ENCODE results near the gene FHIT. TPM values are rescaled to one million over a fixed set of nuclear protein-coding genes. Genes with fewer than 3 reads are reported as not detected.
"Not testable (repeated sequence)": the region's sequence is repeated elsewhere in the genome, so short reads cannot be mapped to it uniquely, and the experiment has no call there.

Gene FHIT
- total RNA-seq, 4 donors from 2014 or later, result 0.72 to 5.2 (median 2.1) TPM

- in situ Hi-C loops (cut with MboI; ENCODE audit: low sequenced_read_pairs in 4 of 4), result no loop called here
- TF ChIP-seq POLR2A (IDR thresholded peaks at IDR 0.05) (no peak), CTCF (IDR thresholded peaks at IDR 0.05 in 4 of 5, conservative IDR thresholded peaks at IDR 0.05 in 1 of 5) (no peak)
- Histone ChIP-seq H3K9me3 (no peaks in the 10 kb centered on the region), H3K4me1 (no peaks in the 10 kb centered on the region), H3K36me3 (no peaks in the 10 kb centered on the region), H3K27me3 (no peaks in the 10 kb centered on the region), H3K27ac (no peak overlapping the region), H3K4me3 (no peak overlapping the region)
- intact Hi-C loops (cut with DNase I; ENCODE audit: low total_unique reads), result loop anchor here (10.0 kb wide), 1 partner anchor 63 kb away; no protein-coding TSS in a partner anchor
- no peak for DNase-seq
- ATAC-seq, result no peak
These were observed 29.4 kb downstream of the FHIT start for GRCh38 chr3:61221759-61222362.

DNA sequence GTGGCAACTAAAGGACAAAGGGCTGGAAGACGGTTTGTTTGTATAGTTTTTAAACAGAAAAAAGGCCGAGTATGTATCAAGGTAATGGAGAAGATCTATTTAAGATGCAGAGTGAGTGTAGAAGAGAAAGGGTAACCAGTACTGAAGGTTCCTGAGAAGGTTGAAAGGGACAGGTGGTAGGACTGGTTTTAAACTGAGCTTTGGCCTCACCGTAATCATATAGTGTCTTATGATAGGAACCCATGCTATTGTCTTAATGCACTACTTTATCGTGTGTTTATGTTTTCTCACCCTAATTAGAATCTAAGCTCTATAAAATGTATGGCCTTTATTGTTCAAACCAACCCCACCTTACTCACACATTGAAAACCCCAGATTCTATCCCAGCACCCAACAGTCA, 32.7 kb downstream of the FHIT start:
- no peak for ATAC-seq
- H3K4me1 ChIP-seq, result no peaks in the 10 kb centered on the region
- intact Hi-C loops (cut with DNase I; ENCODE audit: low total_unique reads) (no loop called here), in situ Hi-C loops (cut with MboI; ENCODE audit: low sequenced_read_pairs in 4 of 4) (no loop called here)
- DNase-seq, result no peak
- H3K27me3 ChIP-seq, result no peaks in the 10 kb centered on the region
- H3K9me3 ChIP-seq, result no peaks in the 10 kb centered on the region
- TF ChIP-seq POLR2A (IDR thresholded peaks at IDR 0.05), result no peak
- TF ChIP-seq CTCF (IDR thresholded peaks at IDR 0.05 in 4 of 5, conservative IDR thresholded peaks at IDR 0.05 in 1 of 5), result no peak
- H3K27ac ChIP-seq, result no peak overlapping the region
- no peaks in the 10 kb centered on the region for H3K36me3 ChIP-seq
- no peak overlapping the region for H3K4me3 ChIP-seq

GRCh38 chr3:61216171-61216570, 35.1 kb downstream of the FHIT start:
- ATAC-seq; in situ Hi-C loops (cut with MboI; ENCODE audit: low sequenced_read_pairs in 4 of 4); DNase-seq; H3K4me1 ChIP-seq; H3K4me3 ChIP-seq; H3K36me3 ChIP-seq; H3K27ac ChIP-seq; H3K9me3 ChIP-seq; H3K27me3 ChIP-seq; intact Hi-C loops (cut with DNase I; ENCODE audit: low total_unique reads): not testable (repeated sequence)

- Histone ChIP-seq H3K36me3 (no peaks in the 10 kb centered on the region), H3K9me3 (no peaks in the 10 kb centered on the region), H3K4me1 (no peaks in the 10 kb centered on the region), H3K27ac (no peak overlapping the region), H3K27me3 (no peaks in the 10 kb centered on the region), H3K4me3 (no peak overlapping the region)
- DNase-seq (no peak), ATAC-seq (no peak)
- in situ Hi-C loops (cut with MboI; ENCODE audit: low sequenced_read_pairs in 4 of 4) (no loop called here), intact Hi-C loops (cut with DNase I; ENCODE audit: low total_unique reads) (no loop called here)
- TF ChIP-seq CTCF (IDR thresholded peaks at IDR 0.05 in 4 of 5, conservative IDR thresholded peaks at IDR 0.05 in 1 of 5) (no peak), POLR2A (IDR thresholded peaks at IDR 0.05) (no peak)
These were observed 49.2 kb downstream of the FHIT start for GRCh38 chr3:61202086-61202485.

DNA sequence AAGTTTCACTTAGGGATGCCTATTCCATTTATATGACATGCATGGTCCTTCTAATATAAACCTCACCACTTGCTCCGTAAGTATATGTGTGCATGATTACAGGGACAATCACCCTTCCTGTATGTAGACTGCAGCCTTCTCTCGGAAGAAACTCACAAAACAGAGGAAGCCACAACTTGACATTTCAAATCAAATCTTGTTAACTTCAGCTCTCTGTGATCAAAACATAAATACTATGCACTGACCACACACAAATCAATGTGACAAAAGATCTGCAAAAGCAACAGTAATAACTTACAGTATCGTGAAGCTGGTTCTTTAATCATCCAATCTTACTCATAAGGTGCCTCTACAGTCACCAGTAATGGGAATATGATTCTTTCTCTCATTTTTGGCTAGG, 50.2 kb downstream of the FHIT start:
- no peak for TF ChIP-seq POLR2A (IDR thresholded peaks at IDR 0.05)
- TF ChIP-seq CTCF (IDR thresholded peaks at IDR 0.05 in 4 of 5, conservative IDR thresholded peaks at IDR 0.05 in 1 of 5), result no peak
- ATAC-seq (no peak), DNase-seq (no peak)
- Histone ChIP-seq H3K27ac (no peak overlapping the region), H3K4me1 (no peaks in the 10 kb centered on the region), H3K4me3 (no peak overlapping the region), H3K36me3 (no peaks in the 10 kb centered on the region), H3K27me3 (no peaks in the 10 kb centered on the region), H3K9me3 (no peaks in the 10 kb centered on the region)
- intact Hi-C loops (cut with DNase I; ENCODE audit: low total_unique reads), result no loop called here
- in situ Hi-C loops (cut with MboI; ENCODE audit: low sequenced_read_pairs in 4 of 4), result no loop called here
